Activated CD8-positive, alpha-beta memory T cell treated with anti-CD3 and anti-CD28 coated beads, Interleukin-2, amount 50 U/mL, for 1 hour (primary cell): ENCODE measurements around the gene RNASEL.

ENCODE experiments used
- DNase-seq: peaks from one replicate; pipeline ENCODE4 v3.0.0-alpha.2; 2020; ENCODE audit errors: extremely low read depth

RNASEL gene

DNA sequence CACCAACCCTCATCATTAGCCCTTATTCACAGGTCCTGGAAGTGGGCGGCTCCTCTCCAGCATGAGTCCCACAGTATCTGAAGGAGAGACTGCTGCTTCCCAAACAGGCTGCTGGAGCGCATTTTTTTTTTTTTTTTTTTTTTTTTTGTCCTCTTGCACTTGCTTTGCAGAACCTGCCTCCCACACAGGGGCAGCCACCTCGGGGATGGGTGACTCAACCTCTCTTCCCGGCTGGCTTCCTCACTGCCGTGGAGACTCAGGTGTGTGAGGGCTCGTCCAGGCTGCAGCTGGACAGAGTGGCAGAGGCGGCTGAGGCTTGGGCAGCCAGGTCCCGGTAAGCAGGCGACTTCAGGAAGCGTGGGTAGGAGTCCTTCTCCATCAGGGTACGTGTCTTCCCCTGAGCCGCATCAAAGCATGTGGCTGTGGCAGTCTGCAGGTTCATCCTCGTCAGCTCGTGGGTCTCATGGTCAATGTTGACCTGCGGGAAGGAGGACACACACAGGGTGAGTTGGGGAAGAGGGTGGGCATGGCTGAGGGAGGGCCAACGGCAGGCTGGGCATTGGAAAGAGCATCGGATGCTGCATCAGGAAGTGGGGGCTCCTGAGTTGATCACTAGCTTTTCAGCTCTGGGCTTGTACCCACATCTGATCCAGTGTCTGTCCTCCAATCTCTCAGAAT, 11.1 kb upstream of the RNASEL start:
- DNase-seq = no peak

DNA sequence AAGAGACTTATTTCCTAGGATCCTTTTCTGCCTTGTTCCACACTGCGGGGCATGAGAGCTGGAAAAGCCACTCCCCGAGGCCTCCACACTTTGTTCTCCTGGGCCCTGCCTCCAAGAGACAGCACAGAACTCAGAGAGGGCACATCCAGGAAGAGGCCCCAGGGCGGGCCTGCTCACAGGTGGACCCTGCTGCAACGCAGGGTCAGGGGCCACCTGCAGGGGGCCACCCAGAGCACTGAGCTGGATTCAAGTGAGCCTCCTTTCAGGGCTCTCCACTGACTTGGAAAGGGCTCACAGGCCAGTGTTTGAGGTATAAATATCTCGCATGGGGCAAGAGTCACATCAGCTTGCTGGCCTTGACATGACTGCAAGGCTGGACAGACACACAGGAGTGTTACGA, 10.3 kb upstream of the RNASEL start:
- DNase-seq = no peak

DNA sequence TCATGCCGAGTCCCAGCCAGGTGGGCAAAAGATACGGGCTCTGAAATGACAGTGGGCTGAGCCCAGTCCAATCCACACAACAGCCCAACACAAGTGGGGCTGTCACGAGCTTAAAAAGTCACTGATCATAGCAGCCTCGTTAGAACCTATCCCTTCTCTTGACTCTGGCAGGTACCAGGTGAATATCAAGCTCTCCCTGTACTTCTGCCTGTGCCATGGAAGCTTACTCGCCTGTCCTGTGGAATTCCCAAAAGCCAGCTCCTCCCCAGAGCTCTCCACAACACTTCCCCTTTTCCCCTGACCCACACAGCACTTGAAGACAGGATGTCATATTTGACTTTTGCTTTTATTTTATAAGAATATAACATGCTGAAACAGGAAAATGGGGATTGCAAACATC, 9.2 kb upstream of the RNASEL start:
- DNase-seq = no peak

DNA sequence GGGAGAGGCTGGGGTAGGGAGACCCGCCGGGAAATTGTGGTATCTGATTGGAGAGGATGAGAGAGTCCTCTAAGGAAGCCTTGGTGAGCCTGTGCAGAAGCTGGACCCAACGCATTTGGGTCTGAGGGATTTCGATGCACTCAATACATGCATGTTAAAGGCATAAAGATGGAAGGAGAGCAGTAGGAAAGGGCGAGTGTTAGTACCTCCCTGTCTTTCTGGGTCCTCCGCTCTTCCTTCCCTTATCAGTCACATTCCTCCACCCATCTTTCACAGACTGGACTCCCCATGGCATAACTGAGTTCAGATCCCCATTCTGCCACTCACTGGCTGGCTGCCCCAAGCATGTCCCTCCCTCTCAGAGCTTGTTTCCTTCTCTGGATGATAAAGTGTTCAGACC, 7.9 kb upstream of the RNASEL start:
- DNase-seq = no peak

DNA sequence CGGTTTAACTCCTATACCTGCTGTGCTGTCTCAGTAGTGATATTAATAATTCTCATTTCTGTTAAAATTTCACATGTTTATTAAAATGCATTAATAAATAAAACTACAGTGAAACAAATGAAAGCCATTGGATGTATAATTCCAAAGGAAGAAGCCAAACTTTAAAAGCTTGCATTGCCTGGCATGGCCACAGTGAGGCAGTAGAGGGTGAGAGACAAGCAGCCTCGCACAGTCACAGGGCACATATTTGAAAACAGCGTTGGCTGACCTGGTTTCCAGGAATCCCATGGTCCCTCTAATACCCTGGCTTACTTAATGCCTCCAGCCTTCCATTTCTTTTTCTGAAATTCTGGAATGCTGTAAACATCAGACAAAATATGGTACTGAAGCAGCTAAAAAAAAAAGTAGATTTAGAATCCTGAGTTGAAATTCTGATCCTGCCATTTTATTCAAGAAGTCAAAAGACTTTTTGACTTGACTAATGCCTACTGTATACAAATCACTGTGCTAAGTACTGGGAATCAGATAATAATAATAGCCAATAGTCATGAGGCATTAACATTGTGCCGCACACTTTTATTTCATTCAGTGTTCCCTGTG, 6.7 kb upstream of the RNASEL start:
- no peak for DNase-seq

DNA sequence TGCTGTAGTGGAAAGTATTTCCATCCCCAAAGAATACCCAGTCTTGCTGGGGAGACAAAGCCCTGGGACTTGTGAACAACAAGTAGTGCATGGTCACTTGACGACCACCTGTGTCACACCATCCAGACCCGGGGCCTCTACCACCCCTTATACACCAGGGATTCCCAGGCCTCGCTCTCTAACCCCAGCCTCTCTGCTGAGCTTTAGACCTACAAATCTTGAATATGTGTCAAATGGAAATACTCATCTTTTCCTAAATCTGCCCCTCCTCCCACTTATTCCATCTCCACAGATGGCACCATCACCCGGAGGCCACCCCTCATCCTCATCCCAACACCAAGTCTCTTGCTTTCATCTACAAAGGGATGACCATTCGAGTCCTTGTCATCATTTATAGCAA, 875 bp upstream of the RNASEL start:
- DNase-seq = no peak

DNA sequence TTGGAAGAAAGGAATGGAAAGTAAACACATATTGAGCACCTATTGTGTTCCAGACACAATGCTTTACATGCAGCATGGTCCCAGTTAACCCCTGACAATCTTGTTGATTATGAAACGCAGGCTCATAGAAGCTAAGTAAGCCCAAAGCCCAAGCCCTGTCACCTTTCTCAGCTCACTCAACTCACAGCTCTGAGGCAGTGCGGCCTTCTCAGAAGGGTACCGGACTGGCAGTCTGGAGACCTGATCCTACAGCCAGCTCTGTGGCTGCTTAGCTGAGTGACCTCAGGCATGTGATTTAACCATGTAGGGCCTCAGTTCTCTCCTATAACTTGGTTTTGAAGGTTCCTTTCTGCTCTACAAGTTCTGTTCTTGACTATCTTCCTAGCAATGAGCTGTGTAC, 464 bp upstream of the RNASEL start:
- DNase-seq = no peak

DNA sequence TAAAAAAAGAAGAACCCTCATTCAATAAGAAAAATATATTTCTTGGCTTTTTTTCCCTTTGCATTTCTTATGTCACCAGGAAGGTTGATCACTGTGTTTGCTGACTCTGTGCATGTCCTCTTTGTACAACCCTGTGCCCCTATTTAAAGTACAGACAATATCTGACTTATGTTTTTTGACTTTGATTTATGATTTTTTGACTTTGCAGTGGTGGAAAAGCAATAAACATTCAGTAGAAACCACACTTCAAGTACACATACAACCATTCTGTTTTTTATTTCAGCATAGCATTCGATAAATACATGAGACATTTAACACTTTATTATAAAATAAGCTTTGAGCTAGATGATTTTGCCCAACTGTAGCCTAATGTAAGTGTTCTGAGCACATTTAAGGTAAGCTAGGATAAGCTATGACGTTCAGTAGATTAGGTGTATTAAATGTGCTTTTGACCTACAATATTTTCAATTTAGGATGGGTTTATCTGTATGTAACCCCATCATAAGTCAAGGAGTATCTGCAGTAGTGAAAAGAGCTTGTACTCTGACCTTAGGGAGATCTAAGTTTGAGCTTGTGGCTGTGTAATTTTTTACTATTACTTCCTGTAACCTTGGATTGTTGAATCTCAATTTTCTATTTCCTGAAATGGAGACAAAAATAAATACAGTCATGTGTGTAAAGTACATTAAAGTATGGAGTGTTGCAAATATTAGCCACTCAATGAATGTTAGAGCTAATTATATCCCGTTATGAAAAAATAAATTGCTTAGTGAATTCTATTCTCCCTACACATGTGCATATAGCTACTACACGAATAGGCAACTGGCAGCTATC, 1.2 kb downstream of the RNASEL start:
- no peak for DNase-seq

DNA sequence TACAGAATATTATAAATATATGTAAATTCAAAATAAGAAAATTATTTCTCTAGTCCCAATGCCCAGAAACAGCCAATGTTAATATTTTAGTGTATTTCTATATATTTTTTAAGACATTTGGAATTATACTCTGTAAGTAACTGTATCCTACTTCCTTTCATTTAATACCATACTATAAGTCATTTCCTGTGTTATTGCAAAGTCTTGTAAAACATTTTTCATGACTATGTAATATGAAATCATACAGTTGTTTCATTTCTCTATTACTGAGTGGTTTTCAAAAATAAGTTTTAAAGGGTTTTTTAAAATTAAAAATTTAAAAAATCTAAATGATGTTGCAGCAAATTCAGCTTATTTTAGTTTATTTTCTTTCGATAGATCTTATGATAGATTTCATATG, 2.0 kb downstream of the RNASEL start:
- no peak for DNase-seq

DNA sequence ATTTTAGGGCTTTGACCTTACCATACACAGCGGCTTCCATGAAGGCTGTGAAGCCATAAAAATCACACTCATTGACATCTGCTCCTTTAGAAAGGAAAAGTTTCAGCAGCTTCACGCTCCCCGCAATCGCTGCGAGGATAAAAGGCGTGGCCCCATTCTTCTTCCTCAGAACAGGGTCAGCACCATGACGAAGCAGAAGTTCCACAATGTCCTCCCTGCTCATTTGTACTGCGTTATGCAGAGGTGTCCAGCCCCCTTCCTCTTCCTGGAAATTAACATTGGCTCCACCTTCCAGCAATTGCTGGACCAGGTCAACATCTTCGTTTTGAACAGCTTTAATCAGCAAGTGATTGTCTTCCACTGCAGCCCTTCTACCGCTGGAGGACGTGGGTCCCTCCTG, 2.7 kb downstream of the RNASEL start:
- no peak for DNase-seq

DNA sequence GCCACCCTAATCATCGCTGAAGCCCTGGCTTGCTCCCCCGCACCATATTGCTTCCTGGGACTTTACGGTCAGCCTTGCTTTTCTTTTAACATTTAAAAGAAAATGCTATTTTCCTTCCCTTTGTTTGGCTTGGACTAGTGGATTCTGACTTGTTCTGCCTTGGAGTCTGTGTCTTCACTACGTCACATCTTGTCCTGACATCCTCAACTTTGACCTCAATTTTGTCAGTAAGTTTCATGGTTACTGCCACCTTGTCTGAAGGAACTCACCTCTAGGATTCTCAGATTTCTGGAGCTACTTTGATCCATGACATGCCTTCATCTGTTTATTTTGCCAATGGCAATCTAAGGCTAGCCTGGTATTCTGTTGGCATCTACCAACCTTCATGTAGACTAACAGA, 4.3 kb downstream of the RNASEL start:
- DNase-seq = no peak

DNA sequence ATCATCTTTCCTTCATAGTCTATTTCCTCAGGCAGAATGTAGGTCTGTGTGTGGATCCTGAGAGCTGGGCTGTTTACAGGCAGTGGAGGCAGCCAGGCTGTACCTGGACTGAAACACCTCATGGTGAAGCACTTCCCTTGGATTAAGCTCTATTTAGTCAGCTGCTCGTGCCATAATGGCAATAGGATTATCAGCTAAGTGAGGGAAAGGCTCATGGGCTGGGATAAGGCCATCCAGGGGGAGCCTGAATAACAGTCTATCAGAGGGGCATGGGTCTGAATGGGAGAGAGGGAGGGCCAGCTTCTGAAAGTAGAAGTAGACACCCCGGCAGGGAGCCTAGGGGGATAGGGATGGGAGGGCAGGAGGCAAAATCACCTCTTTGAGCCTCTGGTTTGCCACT, 8.3 kb downstream of the RNASEL start:
- DNase-seq = no peak

DNA sequence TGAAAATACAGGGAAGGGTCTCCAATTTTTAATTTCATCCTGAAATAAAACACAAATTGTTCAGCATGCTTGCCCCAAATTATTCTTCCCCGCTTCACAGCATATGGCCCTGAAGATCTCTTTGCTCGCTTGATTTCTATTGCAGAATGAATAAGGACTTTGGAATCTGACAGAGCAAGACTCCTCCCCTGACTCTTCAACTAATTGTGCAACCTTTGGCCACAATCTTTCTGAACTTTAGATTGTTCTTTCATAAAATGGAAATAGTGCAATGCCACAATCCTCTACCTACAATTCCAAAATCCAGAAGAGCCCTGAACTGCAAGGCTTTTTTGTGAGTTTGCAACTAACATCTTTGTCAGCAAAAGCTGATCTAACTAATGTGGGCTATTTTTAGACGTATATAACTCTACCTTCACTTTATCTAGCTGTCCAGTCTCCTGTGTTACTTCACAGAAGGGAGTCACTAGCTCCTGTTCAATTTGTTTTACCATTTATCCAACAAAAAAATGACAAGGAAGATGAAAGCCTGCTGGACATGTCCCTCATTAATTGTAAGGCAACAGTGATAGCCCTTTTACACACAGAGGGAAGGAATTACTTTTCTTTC, 13.4 kb downstream of the RNASEL start:
- no peak for DNase-seq

DNA sequence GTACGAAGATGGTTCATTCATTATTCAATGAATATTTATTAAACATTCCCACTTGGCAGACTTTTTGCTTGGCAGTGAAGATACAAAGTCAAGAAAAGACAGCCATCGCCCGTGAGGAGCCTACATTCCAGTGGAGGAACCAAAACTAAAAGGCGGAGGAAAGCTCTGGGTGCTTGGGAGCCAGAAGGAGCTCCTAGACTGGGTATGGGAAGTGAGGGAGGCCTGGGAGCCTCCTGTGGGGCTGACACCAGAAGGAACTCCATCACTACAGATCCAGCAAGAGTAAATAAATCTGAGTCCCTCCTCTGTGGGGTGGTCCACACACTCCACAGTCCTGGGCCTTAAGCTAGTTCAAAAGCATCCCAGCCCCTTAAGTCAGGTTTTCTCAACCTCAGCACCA, 14.9 kb downstream of the RNASEL start:
- no peak for DNase-seq

DNA sequence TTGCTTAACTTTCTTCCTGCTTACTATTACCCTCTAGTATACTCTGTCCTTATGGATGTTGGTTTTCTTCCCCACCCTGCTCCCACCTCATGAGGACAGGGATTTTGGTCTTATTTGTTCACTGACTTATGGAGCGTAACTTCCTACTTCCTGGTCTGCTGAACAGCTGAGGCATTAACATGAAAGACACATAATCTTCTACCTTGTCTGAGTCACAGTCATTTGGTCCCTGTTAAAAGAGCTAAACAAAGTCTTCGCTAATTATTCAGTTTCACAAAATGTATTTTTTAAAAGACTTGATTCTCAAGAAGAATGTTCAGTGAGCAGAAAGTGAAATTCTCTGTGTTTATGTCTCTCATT, 18.5 kb downstream of the RNASEL start:
- DNase-seq = no peak

DNA sequence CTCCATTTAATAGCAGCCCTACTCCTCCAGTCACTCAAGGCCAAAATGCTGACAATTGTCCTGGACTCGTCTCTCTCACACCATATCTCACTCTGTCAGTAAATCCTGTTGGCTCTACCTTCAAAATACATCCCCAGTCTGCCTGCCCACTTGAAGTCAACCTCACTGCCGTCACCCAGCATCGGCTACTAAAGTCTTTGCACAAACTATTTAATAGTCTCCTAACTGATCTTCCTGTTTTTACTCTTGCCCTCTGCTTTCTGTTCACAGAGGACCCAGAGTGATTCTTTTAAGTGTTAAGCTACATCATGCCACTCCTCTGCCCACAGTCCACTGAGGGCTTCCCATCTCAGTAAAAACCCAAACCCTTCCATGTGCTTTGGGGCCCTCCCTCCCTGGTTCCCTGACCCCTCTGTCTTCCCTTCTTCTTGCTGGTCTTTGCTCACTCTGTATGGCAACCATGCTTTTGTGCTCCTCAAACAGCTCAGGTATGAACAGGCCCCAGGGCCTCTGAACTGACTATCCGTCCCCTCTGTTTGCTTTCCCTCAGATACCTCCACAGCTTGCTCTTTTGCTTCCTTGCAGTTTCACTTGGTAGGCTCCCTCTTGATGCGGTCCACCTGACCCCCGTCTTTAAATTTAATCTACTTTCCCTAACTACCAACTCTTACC, 19.0 kb downstream of the RNASEL start:
- DNase-seq = no peak

DNA sequence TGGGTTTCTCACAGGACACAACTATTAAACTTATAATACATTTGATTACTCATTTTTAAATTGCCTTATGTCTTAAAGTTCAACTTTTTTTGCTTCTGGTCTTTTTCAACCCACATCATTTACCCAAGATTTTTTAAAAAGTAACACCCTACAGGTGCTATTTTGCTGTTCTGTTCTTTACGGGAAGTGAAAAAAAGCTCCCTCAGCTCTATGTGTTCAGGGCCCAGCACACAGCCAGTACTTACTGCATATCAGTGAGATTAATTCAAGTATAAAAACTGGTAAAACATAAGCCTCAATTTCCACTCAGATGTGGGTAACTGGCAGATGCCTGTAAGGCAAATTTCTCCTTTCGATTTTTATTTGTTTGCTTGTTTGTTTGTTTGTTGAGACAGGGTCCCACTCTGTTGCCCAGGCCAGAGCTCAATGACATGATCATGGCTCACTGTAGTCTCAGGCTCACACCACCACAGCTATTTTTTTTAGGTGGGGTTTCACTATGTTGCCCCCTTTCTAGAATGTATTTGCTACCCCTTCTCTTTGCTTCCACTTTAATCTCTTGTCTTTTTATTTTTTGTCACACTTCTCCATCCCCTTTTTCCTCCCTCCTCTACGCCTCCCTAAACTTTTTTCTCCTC, 20.3 kb downstream of the RNASEL start:
- DNase-seq = no peak

DNA sequence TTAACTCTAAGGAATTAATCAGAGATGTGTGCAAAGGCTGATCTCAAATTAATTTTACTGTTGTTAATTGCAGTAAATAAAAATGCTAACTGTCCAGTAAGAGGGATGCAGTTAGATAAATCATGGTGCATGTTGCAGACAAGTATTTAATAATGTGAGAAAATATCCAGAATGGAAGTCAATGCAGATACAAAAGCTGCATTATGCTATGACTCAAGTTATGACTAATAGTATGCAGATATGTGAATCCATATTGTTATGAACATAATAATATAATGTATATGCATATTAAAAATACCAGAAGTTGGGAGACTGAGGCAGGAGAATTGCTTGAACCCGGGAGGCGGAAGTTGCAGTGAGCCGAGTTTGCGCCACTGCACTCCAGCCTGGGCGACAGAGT, 21.4 kb downstream of the RNASEL start:
- DNase-seq = no peak

DNA sequence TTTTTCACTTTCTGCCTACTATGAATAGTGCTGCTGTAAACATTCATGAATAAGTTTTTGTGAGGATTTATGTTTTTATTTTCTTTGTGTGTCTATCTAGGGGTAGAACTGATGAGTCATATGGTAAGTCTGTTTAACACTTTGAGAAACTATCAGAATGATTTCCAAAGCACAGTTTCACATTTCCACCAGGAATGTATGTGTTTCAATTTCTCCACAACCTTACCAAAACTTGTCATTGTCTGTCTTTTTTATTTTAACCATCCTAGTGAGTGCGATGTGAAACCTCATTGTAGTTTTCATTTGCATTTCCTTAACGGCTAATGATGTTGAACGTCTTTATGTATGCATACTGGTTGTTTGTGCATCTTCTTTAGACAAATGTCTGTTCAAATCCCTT, 23.5 kb downstream of the RNASEL start:
- DNase-seq = no peak

DNA sequence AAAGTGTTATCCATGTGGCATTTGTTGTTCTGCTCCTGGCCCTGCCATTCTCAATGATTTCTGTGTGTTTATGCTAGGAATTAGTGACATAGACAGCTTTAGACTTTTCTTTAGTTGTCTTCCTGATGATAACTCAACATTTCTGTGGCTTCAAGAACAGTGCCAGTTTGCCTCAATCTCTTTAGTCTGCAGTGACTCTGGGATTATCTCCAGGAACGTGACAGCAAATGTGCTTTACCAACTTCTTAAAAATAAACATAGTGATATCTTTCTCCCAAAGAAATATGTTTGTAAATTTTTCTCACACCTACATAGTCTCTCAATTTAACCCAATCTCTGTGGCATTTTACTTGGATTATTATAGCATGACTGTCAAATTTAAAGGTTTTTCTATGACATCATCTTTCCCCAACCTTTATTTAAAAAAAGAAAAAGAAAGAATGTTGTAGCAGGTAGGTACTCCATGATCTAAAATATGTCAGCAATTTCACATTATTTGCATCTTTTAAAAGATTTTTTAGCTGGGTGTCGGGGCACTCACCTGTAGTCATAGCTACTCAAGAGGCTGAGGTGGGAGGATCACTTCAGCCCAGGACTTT, 24.6 kb downstream of the RNASEL start:
- no peak for DNase-seq

DNA sequence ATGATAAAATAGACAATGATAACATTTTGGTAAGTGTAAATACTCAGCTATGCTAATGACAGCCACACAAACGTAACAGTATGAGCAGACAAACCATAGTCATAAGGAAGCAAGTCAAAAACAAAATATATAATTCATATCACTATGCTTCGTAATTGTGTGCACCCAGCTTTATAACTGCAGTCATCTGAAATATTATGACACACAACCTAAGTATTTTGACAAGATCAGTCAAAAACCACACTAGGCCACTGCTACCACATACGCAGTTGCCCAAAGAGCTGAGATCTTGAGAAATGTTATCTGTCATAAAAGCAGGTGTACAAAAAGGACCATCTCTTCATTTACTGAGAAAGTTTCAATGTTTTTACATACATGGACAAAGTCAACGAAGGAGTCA, 26.0 kb downstream of the RNASEL start:
- DNase-seq = no peak
